Type B pancreatic cell (in vitro differentiated cells): ENCODE results near the gene TNS3. TPM values are rescaled to one million over a fixed set of nuclear protein-coding genes. Genes with fewer than 3 reads are reported as not detected.
"Not testable (repeated sequence)": the region's sequence is repeated elsewhere in the genome, so short reads cannot be mapped to it uniquely, and the experiment has no call there.

Experiments used
- DNase-seq: peaks from one replicate; pipeline ENCODE4 v3.0.0; 2021; ENCODE audit warnings: mixed read lengths; ENCODE audit not compliant: unreplicated experiment; ENCODE audit errors: extremely low spot score
- H3K27ac Mint-ChIP-seq: 2 replicates; pipeline ENCODE4 v1.8.0; 2021; ENCODE audit warnings: mild to moderate bottlenecking, mixed read lengths
- H3K27me3 Mint-ChIP-seq: 2 replicates; pipeline ENCODE4 v1.8.0; 2021; ENCODE audit warnings: mixed read lengths
- H3K36me3 Mint-ChIP-seq: 2 replicates; pipeline ENCODE4 v1.8.0; 2021; ENCODE audit warnings: mixed read lengths
- H3K4me1 Mint-ChIP-seq: one replicate; pipeline ENCODE4 v1.8.0; 2021; ENCODE audit warnings: mixed read lengths; ENCODE audit not compliant: unreplicated experiment
- H3K4me3 Mint-ChIP-seq: 2 replicates; pipeline ENCODE4 v1.8.0; 2021; ENCODE audit warnings: mild to moderate bottlenecking, mixed read lengths
- H3K9me3 Mint-ChIP-seq: 2 replicates; pipeline ENCODE4 v1.8.0; 2021; ENCODE audit warnings: mixed read lengths
- CTCF ChIP-seq: fragments of 200-600 bp; sonication (generic); conservative IDR thresholded peaks from 2 replicates; pipeline ENCODE4 v1.5.0; 2021; ENCODE audit warnings: antibody characterized with exemption, mild to moderate bottlenecking
- total RNA-seq: library from RNA; stranded (reverse); gene quantifications from 2 replicates; pipeline ENCODE4 v1.2.1, GENCODE V29; 2021; ENCODE audit warnings: low replicate concordance

The TNS3 gene
- total RNA-seq, 1 donor from 2014 or later = 138 TPM

GRCh38 chr7:47472444-47473157 lies 109.3 kb downstream of the TNS3 start:
- Mint-ChIP-seq H3K36me3 (peaks cover 16% of the 10 kb centered on the region), H3K27me3 (no peaks in the 10 kb centered on the region), H3K4me1 (peaks cover 37% of the 10 kb centered on the region), H3K9me3 (no peaks in the 10 kb centered on the region), H3K27ac (peak overlapping the region; percentile 28), H3K4me3 (no peak overlapping the region)
- no peak for TF ChIP-seq CTCF
- DNase-seq = no peak

GRCh38 chr7:47471831-47472230 lies 110.1 kb downstream of the TNS3 start:
- H3K4me1 Mint-ChIP-seq = peaks cover 43% of the 10 kb centered on the region
- no peaks in the 10 kb centered on the region for H3K27me3 Mint-ChIP-seq
- H3K4me3 Mint-ChIP-seq = no peak overlapping the region
- no peaks in the 10 kb centered on the region for H3K9me3 Mint-ChIP-seq
- peaks cover 17% of the 10 kb centered on the region for H3K36me3 Mint-ChIP-seq
- no peak for TF ChIP-seq CTCF
- H3K27ac Mint-ChIP-seq = peak overlapping the region; percentile 28
- DNase-seq = no peak

GRCh38 chr7:47471358-47471703 lies 110.6 kb downstream of the TNS3 start:
- H3K4me1 Mint-ChIP-seq = peaks cover 43% of the 10 kb centered on the region
- TF ChIP-seq CTCF = no peak
- H3K27ac Mint-ChIP-seq = no peak overlapping the region
- H3K9me3 Mint-ChIP-seq = no peaks in the 10 kb centered on the region
- DNase-seq = no peak
- no peak overlapping the region for H3K4me3 Mint-ChIP-seq
- H3K27me3 Mint-ChIP-seq = no peaks in the 10 kb centered on the region
- H3K36me3 Mint-ChIP-seq = peaks cover 18% of the 10 kb centered on the region

GRCh38 chr7:47470567-47471357 lies 111.1 kb downstream of the TNS3 start:
- TF ChIP-seq CTCF = no peak
- Mint-ChIP-seq H3K27ac (peak overlapping the region; percentile 92), H3K27me3 (no peaks in the 10 kb centered on the region), H3K36me3 (peaks cover 15% of the 10 kb centered on the region), H3K9me3 (no peaks in the 10 kb centered on the region), H3K4me1 (peaks cover 39% of the 10 kb centered on the region), H3K4me3 (peak overlapping the region; percentile 68)
- DNase-seq = no peak

- Mint-ChIP-seq H3K36me3 (peaks cover 20% of the 10 kb centered on the region), H3K4me1 (peaks cover 42% of the 10 kb centered on the region)
- H3K27me3 Mint-ChIP-seq, DNase-seq, H3K4me3 Mint-ChIP-seq, H3K27ac Mint-ChIP-seq, H3K9me3 Mint-ChIP-seq: not testable (repeated sequence)
Observed at GRCh38 chr7:47469846-47470245, 112.1 kb downstream of the TNS3 start.

GRCh38 chr7:47466832-47467231 lies 115.1 kb downstream of the TNS3 start:
- TF ChIP-seq CTCF = no peak
- Mint-ChIP-seq H3K27ac (peak overlapping the region; percentile 79), H3K27me3 (no peaks in the 10 kb centered on the region), H3K36me3 (peaks cover 20% of the 10 kb centered on the region), H3K4me3 (no peak overlapping the region), H3K9me3 (no peaks in the 10 kb centered on the region), H3K4me1 (peaks cover 43% of the 10 kb centered on the region)
- DNase-seq = no peak
